Vagina (tissue), 2 donors: ENCODE measurements around the gene ARID1B. TPM values are rescaled to one million over a fixed set of nuclear protein-coding genes. Genes with fewer than 3 reads are reported as not detected.

Experiments
- DNase-seq, 2 donors: peaks; one replicate each; pipeline ENCODE4 v3.0.0-alpha.2; 2017; ENCODE audit errors: extremely low spot score in 2 of 2
- H3K27ac ChIP-seq: fragments of 200-600 bp; sonication (generic); one replicate; pipeline ENCODE4 v1.5.1; 2019
- H3K27me3 ChIP-seq: fragments of 200-600 bp; sonication (generic); one replicate; pipeline ENCODE4 v1.5.1; 2019
- H3K36me3 ChIP-seq, 2 donors: fragments of 200-600 bp; sonication (generic); one replicate each; pipeline ENCODE4 v1.5.1; 2017 to 2019
- H3K4me1 ChIP-seq: fragments of 200-600 bp; sonication (generic); one replicate; pipeline ENCODE4 v1.5.1; 2019
- H3K4me3 ChIP-seq, 2 donors: fragments of 200-600 bp; sonication (generic); 1 replicate in 1 of 2; 2 replicates in 1 of 2; pipeline ENCODE4 v1.5.1; 2016 to 2019
- H3K9me3 ChIP-seq: fragments of 200-600 bp; sonication (generic); one replicate; pipeline ENCODE4 v1.5.1; 2019
- POLR2A ChIP-seq, 2 donors: fragments of 450-650 bp; IDR thresholded peaks; one replicate each; pipeline ENCODE4 v1.6.1; 2017; ENCODE audit warnings: antibody characterized with exemption in 2 of 2, mild to moderate bottlenecking in 2 of 2, moderate library complexity in 2 of 2
- POLR2AphosphoS5 ChIP-seq, 2 donors: sonication (generic); formaldehyde crosslinking; IDR thresholded peaks; one replicate each; pipeline ENCODE4 v1.9.0; 2017; ENCODE audit warnings: antibody characterized with exemption in 2 of 2, mild to moderate bottlenecking in 2 of 2, low read depth in 1 of 2; ENCODE audit not compliant: insufficient read depth in 1 of 2
- intact Hi-C: fragments of 100-400 bp; cut with DNase I; formaldehyde crosslinking; loops from one replicate; pipeline ENCODE4 v1.15.1; 2023
- total RNA-seq: library from RNA; depleted of rRNA; stranded (reverse); fragments of >200 nt; gene quantifications from one replicate; pipeline ENCODE4 v1.2.3, GENCODE V29; 2016
- TF ChIP-seq, protein P1 (sequence below), 3 experiments: fragments of 450-650 bp in 2 of 3; fragments of 200-600 bp in 1 of 3; sonication (generic) in 1 of 3; IDR thresholded peaks; one replicate each; pipeline ENCODE4 v1.5.1; 2017 to 2019; ENCODE audit warnings: antibody characterized with exemption in 3 of 3, mild to moderate bottlenecking in 2 of 3, moderate library complexity in 2 of 3

ARID1B gene
- total RNA-seq, 1 donor from 2014 or later, result 141 TPM

DNA sequence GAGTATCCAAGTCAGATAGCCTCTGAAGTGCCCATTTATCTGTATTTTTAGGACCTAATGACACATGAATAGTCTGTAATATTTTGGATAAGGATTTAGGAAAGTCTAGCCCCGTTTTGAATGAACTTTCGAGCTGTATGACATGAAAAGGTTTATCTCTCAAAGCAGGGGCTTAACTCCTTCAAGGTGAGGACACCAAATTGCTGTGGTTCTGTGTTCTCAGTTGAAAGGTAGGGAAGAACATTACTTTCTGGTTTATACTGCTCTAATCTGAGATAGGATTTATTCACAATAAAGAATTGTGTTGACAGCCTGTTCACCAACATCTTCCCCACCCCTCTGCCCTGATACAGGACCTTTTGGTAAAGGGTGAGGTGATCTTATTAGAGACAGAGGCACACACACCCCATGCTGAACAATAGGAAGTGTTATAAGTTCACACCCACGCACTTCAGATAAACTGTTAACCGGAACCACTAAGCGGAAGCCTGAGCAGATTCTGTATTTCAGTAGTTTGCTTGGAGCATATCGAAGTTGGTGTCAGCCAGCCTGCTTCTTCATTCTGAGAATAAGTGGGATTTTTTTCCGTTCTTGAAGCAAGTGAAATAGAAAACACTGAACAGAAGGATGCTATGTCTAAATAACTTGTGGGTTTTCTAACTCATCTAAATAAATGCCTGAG is 322.9 kb downstream of the ARID1B start:
- intact Hi-C loops, result no loop called here
- Histone ChIP-seq H3K27me3 (no peaks in the 10 kb centered on the region), H3K27ac (no peak overlapping the region)

GRCh38 chr6:157101166-157101565 is 324.0 kb downstream of the ARID1B start:
- TF ChIP-seq POLR2AphosphoS5 (IDR thresholded peaks at IDR 0.05; ENCODE audit: insufficient read depth in 1 of 2, low read depth in 1 of 2) (no peak), POLR2A (IDR thresholded peaks at IDR 0.05) (no peak)
- TF ChIP-seq, protein P1, sequence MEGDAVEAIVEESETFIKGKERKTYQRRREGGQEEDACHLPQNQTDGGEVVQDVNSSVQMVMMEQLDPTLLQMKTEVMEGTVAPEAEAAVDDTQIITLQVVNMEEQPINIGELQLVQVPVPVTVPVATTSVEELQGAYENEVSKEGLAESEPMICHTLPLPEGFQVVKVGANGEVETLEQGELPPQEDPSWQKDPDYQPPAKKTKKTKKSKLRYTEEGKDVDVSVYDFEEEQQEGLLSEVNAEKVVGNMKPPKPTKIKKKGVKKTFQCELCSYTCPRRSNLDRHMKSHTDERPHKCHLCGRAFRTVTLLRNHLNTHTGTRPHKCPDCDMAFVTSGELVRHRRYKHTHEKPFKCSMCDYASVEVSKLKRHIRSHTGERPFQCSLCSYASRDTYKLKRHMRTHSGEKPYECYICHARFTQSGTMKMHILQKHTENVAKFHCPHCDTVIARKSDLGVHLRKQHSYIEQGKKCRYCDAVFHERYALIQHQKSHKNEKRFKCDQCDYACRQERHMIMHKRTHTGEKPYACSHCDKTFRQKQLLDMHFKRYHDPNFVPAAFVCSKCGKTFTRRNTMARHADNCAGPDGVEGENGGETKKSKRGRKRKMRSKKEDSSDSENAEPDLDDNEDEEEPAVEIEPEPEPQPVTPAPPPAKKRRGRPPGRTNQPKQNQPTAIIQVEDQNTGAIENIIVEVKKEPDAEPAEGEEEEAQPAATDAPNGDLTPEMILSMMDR (IDR thresholded peaks at IDR 0.05), result no peak
- Histone ChIP-seq H3K4me3 (no peak overlapping the region), H3K9me3 (no peaks in the 10 kb centered on the region), H3K27ac (no peak overlapping the region), H3K27me3 (no peaks in the 10 kb centered on the region), H3K36me3 (no peaks in the 10 kb centered on the region), H3K4me1 (peaks cover 5% of the 10 kb centered on the region)
- intact Hi-C loops, result no loop called here
- DNase-seq, result no peak

More for the DNA sequence above, 322.9 kb downstream of the ARID1B start:
- Histone ChIP-seq H3K4me3 (no peak overlapping the region), H3K9me3 (no peaks in the 10 kb centered on the region), H3K4me1 (no peaks in the 10 kb centered on the region), H3K36me3 (no peaks in the 10 kb centered on the region)
- no peak for DNase-seq
- no peak for TF ChIP-seq POLR2AphosphoS5 (IDR thresholded peaks at IDR 0.05; ENCODE audit: insufficient read depth in 1 of 2, low read depth in 1 of 2)
- TF ChIP-seq, protein P1 (IDR thresholded peaks at IDR 0.05), result no peak
- TF ChIP-seq POLR2A (IDR thresholded peaks at IDR 0.05), result no peak

DNA sequence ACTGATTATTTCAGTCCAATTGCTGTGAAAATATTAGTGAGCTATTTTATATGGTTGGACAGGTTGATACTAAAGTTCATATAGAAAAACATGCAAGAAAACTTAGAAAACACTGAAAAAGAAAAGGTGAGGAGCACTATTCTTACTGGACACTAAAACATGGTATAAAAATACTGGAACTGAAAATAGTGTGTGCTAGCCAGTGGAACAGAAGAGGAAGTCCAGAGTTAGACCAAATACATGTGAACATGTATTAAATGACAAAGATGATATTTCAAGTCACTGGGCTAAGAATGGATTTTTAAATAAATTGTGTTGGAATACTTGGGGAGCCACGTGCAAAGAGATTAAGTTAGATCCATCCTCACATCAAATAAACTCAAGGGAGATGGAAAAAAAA is 327.6 kb downstream of the ARID1B start:
- DNase-seq, result no peak
- no peak for TF ChIP-seq POLR2AphosphoS5 (IDR thresholded peaks at IDR 0.05; ENCODE audit: insufficient read depth in 1 of 2, low read depth in 1 of 2)
- no peak for TF ChIP-seq POLR2A (IDR thresholded peaks at IDR 0.05)
- TF ChIP-seq, protein P1 (IDR thresholded peaks at IDR 0.05), result no peak

GRCh38 chr6:157106487-157106886 is 329.3 kb downstream of the ARID1B start:
- Histone ChIP-seq H3K27me3 (no peaks in the 10 kb centered on the region), H3K27ac (no peak overlapping the region), H3K4me1 (peaks cover 28% of the 10 kb centered on the region), H3K9me3 (no peaks in the 10 kb centered on the region), H3K36me3 (peaks cover 0 to 3% of the 10 kb centered on the region in 2 donors), H3K4me3 (no peak overlapping the region)
- no peak for DNase-seq
- intact Hi-C loops, result no loop called here
- TF ChIP-seq POLR2AphosphoS5 (IDR thresholded peaks at IDR 0.05; ENCODE audit: insufficient read depth in 1 of 2, low read depth in 1 of 2) (no peak), POLR2A (IDR thresholded peaks at IDR 0.05) (no peak)
- TF ChIP-seq, protein P1 (IDR thresholded peaks at IDR 0.05), result no peak

More for the DNA sequence above, 327.6 kb downstream of the ARID1B start:
- Histone ChIP-seq H3K27ac (no peak overlapping the region), H3K27me3 (no peaks in the 10 kb centered on the region), H3K4me3 (no peak overlapping the region), H3K4me1 (peaks cover 28% of the 10 kb centered on the region), H3K36me3 (no peaks in the 10 kb centered on the region), H3K9me3 (no peaks in the 10 kb centered on the region)
- intact Hi-C loops, result no loop called here

DNA sequence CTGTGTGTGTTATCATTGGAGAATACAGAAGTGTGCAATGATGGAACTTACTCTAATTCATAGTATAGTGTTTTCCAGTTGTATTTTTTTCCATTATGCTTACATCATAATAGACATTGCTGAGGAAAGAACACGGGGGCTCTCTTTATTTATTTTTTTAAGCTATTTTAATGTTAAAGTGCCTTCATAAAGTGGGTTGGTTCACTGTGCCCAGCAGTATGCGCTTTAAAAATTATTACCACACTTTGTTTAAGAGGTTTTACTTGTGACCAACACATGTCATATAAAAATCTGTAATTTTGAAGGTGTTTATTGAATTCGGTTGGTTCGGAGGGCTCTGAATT is 330.4 kb downstream of the ARID1B start:
- H3K4me1 ChIP-seq, result peaks cover 28% of the 10 kb centered on the region
- H3K27ac ChIP-seq, result no peak overlapping the region

More for the DNA sequence above, 330.4 kb downstream of the ARID1B start:
- TF ChIP-seq POLR2AphosphoS5 (IDR thresholded peaks at IDR 0.05; ENCODE audit: insufficient read depth in 1 of 2, low read depth in 1 of 2) (no peak), POLR2A (IDR thresholded peaks at IDR 0.05) (no peak)
- TF ChIP-seq, protein P1 (IDR thresholded peaks at IDR 0.05), result no peak
- intact Hi-C loops, result no loop called here
- no peaks in the 10 kb centered on the region for H3K27me3 ChIP-seq
- DNase-seq, result no peak
- peaks cover 0 to 9% of the 10 kb centered on the region in 2 donors for H3K36me3 ChIP-seq
- no peak overlapping the region for H3K4me3 ChIP-seq
- no peaks in the 10 kb centered on the region for H3K9me3 ChIP-seq
